ENCODE results near the gene TSPAN18. TPM values are rescaled to one million over a fixed set of nuclear protein-coding genes. Genes with fewer than 3 reads are reported as not detected.

Gene TSPAN18
- total and polyA plus RNA-seq, 2 experiments from 2014 or later = 68.6 to 82.8 TPM

DNA sequence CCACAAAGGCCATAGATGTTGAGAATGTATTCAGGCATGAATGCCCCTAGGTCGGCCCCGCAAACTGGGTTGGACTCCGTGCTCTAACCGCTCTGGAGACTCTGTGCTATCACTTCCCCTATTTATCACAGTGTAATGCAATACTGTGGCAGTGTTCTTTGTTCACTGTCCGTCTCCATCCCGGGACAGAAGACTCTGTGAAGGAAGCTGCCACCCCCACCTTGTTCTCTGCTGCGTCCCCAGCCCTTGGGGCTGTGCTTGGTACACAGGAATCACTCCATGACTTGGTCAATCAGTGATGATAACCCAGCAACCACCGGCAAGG is 57.6 kb downstream of the TSPAN18 start:
- no peak for DNase-seq (ENCODE audit: low read depth in 1 of 2, low spot score in 1 of 2)
- peak overlapping the region; percentile 73 for H3K27ac ChIP-seq
- no peaks in the 10 kb centered on the region for H3K27me3 ChIP-seq
- no peaks in the 10 kb centered on the region for H3K36me3 ChIP-seq
- no peak overlapping the region for H3K4me3 ChIP-seq
- peaks cover 24% of the 10 kb centered on the region for H3K4me1 ChIP-seq (ENCODE audit: low read depth)
- no peaks in the 10 kb centered on the region for H3K9me3 ChIP-seq (ENCODE audit: low read depth)
- TF ChIP-seq, protein P1, sequence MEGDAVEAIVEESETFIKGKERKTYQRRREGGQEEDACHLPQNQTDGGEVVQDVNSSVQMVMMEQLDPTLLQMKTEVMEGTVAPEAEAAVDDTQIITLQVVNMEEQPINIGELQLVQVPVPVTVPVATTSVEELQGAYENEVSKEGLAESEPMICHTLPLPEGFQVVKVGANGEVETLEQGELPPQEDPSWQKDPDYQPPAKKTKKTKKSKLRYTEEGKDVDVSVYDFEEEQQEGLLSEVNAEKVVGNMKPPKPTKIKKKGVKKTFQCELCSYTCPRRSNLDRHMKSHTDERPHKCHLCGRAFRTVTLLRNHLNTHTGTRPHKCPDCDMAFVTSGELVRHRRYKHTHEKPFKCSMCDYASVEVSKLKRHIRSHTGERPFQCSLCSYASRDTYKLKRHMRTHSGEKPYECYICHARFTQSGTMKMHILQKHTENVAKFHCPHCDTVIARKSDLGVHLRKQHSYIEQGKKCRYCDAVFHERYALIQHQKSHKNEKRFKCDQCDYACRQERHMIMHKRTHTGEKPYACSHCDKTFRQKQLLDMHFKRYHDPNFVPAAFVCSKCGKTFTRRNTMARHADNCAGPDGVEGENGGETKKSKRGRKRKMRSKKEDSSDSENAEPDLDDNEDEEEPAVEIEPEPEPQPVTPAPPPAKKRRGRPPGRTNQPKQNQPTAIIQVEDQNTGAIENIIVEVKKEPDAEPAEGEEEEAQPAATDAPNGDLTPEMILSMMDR (IDR thresholded peaks at IDR 0.05; ENCODE audit: low read depth, low read length) = no peak

DNA sequence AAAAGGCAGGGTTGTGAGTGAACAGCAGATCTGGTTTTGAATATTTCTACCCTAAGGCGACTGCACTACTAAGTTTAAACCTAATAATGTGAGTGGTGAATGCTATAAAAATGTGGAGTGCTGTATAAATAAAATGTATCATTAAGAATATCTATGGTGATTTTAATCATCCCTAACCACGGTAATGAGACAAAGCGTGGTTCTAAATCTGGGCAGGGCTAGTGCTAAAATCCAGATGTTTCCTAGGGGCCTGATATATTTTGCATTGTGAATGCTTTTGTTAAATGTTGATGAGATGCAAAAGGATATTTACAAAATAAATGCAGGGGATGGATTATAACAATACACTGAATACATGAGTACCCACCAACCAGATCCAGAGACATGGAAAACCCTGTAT is 58.1 kb downstream of the TSPAN18 start:
- Histone ChIP-seq H3K27me3 (no peaks in the 10 kb centered on the region), H3K4me3 (no peak overlapping the region), H3K9me3 (ENCODE audit: low read depth) (no peaks in the 10 kb centered on the region), H3K4me1 (ENCODE audit: low read depth) (peaks cover 24% of the 10 kb centered on the region), H3K36me3 (no peaks in the 10 kb centered on the region), H3K27ac (peak overlapping the region; percentile 73)
- TF ChIP-seq, protein P1 (IDR thresholded peaks at IDR 0.05; ENCODE audit: low read depth, low read length) = no peak
- DNase-seq (ENCODE audit: low read depth in 1 of 2, low spot score in 1 of 2) = no peak

DNA sequence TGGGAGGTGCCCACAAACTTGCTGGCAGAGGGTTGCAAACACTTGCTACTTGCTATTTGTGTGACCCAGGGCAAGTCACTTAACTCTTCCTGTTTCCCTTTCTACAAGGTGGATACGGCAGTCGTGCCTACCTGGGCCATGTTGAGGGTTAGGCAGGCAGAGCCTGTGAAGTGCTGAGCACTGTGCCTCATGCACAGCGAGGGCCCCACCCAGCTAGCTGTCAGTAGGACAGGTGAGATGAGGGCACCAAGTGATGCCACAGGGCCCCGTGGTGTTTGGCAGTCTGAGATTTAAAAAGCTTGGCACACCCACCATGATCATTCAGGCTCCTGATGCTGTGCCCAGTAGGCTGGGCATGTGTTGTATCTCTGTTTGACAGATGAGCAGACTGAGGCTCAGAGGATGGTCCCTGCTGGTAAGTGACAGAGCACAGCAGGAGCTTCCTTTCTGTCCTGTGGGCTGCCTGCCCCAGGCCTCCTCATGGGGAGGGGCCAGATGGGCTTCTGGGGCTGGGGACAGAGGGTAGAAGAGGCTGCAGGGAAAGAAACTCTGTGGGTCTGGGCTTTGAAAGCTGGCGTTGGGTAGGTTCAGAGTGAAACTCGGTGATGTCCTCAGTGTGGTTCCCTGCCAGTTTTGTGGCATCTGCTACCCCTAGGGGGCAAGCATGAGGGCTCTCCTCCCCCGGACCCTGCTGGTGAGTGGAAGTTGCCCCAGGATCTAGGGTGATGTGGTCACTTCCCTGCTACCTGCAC is 59.3 kb downstream of the TSPAN18 start:
- no peaks in the 10 kb centered on the region for H3K9me3 ChIP-seq (ENCODE audit: low read depth)
- no peak overlapping the region for H3K4me3 ChIP-seq
- no peaks in the 10 kb centered on the region for H3K27me3 ChIP-seq
- H3K36me3 ChIP-seq = no peaks in the 10 kb centered on the region
- peaks cover 19% of the 10 kb centered on the region for H3K4me1 ChIP-seq (ENCODE audit: low read depth)
- H3K27ac ChIP-seq = no peak overlapping the region
- TF ChIP-seq, protein P1 (IDR thresholded peaks at IDR 0.05; ENCODE audit: low read depth, low read length) = peak; percentile 15
- no peak for DNase-seq (ENCODE audit: low read depth in 1 of 2, low spot score in 1 of 2)

DNA sequence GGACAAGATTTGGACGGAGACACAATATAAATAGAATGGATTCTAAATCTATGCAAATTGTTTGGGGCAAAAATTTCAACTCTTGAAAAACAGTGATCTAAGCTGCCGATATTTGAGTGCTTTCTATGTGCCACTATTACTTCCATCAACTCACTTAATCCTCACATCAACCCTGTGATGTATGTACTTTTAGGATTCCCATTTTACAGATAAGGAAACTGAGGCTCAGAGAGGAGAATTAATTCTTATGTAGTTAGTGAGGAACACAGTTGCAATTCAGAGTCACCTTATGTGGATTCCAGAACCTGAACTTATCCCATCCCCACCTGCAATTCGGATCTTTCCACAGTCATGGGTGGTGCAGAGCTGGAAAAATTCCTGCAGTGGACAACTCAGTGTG is 60.3 kb downstream of the TSPAN18 start:
- TF ChIP-seq, protein P1 (IDR thresholded peaks at IDR 0.05; ENCODE audit: low read depth, low read length) = no peak
- no peaks in the 10 kb centered on the region for H3K36me3 ChIP-seq

DNA sequence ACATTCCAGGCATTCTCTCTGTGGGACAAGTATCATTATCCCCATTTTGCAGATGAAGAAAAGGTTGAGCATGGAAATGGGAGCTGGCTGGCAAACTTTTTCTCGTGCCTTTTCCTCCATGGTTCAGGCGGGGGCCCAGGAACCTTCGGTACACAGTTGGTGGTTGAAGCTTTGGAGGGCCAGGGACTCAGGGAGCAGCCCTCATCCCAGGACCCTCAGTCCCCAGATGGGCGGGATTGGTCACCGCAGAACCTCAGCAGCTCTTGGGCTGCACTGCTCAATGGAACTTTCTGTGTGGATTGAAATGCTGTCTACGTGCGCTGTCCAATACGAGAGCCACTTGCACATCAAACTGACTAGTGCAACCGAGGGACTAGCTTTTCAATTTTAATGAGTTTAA is 61.2 kb downstream of the TSPAN18 start:
- H3K4me3 ChIP-seq = no peak overlapping the region
- peaks cover 9% of the 10 kb centered on the region for H3K4me1 ChIP-seq (ENCODE audit: low read depth)
- H3K27me3 ChIP-seq = no peaks in the 10 kb centered on the region
- H3K9me3 ChIP-seq (ENCODE audit: low read depth) = no peaks in the 10 kb centered on the region
- TF ChIP-seq, protein P1 (IDR thresholded peaks at IDR 0.05; ENCODE audit: low read depth, low read length) = no peak
- H3K27ac ChIP-seq = no peak overlapping the region
- DNase-seq (ENCODE audit: low read depth in 1 of 2, low spot score in 1 of 2) = no peak
- H3K36me3 ChIP-seq = no peaks in the 10 kb centered on the region

More for the DNA sequence above, 60.3 kb downstream of the TSPAN18 start:
- Histone ChIP-seq H3K27ac (no peak overlapping the region), H3K9me3 (ENCODE audit: low read depth) (no peaks in the 10 kb centered on the region), H3K4me1 (ENCODE audit: low read depth) (peaks cover 9% of the 10 kb centered on the region), H3K4me3 (no peak overlapping the region), H3K27me3 (no peaks in the 10 kb centered on the region)
- DNase-seq (ENCODE audit: low read depth in 1 of 2, low spot score in 1 of 2) = no peak

Data from cardiac muscle cell (in vitro differentiated cells and primary cell).